Peyer's patch (tissue), 4 donors: ENCODE measurements around the gene TGIF2. TPM values are rescaled to one million over a fixed set of nuclear protein-coding genes. Genes with fewer than 3 reads are reported as not detected.

Experiments
- DNase-seq, 3 donors: peaks; one replicate each; pipeline ENCODE4 v3.0.0-alpha.2; 2017 to 2019
- H3K27ac ChIP-seq, 4 donors: fragments of 200-600 bp; sonication (generic); one replicate each; pipeline ENCODE4 v1.5.1; 2016 to 2019
- H3K27me3 ChIP-seq, 2 donors: fragments of 200-600 bp; sonication (generic); one replicate each; pipeline ENCODE4 v1.5.1; 2019
- H3K36me3 ChIP-seq, 3 donors: fragments of 200-600 bp; sonication (generic); one replicate each; pipeline ENCODE4 v1.5.1; 2016 to 2019
- H3K4me1 ChIP-seq, 4 donors: fragments of 200-600 bp; sonication (generic); one replicate each; pipeline ENCODE4 v1.5.1; 2016 to 2019
- H3K4me3 ChIP-seq, 4 donors: fragments of 200-600 bp; sonication (generic); 1 replicate in 3 of 4; 2 replicates in 1 of 4; pipeline ENCODE4 v1.5.1; 2016 to 2019; ENCODE audit warnings: mild to moderate bottlenecking in 1 of 4
- H3K9me3 ChIP-seq, 4 donors: fragments of 200-600 bp; sonication (generic); one replicate each; pipeline ENCODE4 v1.5.1; 2016 to 2019; ENCODE audit warnings: mild to moderate bottlenecking in 1 of 4
- POLR2A ChIP-seq, 2 donors: fragments of 450-650 bp; IDR thresholded peaks; one replicate each; pipeline ENCODE4 v1.5.1; 2017; ENCODE audit warnings: antibody characterized with exemption in 2 of 2, mild to moderate bottlenecking in 2 of 2, moderate library complexity in 2 of 2
- total RNA-seq, 4 donors: library from RNA; depleted of rRNA; stranded (reverse); fragments of >200 nt; gene quantifications; one replicate each; pipeline ENCODE4 v1.1.0, GENCODE V29; 2016
- TF ChIP-seq, protein P1 (sequence below), 6 experiments: fragments of 450-650 bp in 4 of 6; fragments of 200-600 bp in 2 of 6; sonication (generic) in 1 of 6; IDR thresholded peaks; one replicate each; pipeline ENCODE4 v1.5.1; 2017 to 2019; ENCODE audit warnings: antibody characterized with exemption in 6 of 6, mild to moderate bottlenecking in 3 of 6, moderate library complexity in 1 of 6

Gene TGIF2
- total RNA-seq, 4 donors from 2014 or later, result 2.6 to 8.4 (median 4.5) TPM

DNA sequence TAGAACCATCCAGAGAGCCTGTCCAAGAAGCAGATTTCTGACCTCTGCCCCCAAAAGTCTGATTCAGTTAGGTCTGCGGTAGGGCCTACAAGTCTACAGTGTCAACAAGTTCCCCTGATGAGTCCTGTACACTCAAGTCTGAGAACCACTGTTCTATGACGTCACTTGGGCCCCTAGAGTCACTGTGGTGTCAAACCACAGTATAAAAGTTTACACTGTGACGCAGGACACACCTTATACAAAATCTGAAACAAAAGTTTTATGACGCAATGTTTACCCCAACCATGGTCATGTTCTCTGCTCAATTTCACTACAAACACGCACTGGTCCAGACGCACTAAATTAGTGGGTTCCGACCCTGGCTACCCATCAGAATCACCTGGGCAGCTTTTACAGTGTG is 54.7 kb downstream of the TGIF2 start:
- peaks cover 0 to 7% (median 2%) of the 10 kb centered on the region in 4 donors for H3K4me1 ChIP-seq
- no peaks in the 10 kb centered on the region for H3K36me3 ChIP-seq
- no peak for DNase-seq
- no peak overlapping the region for H3K27ac ChIP-seq
- no peaks in the 10 kb centered on the region for H3K27me3 ChIP-seq
- H3K9me3 ChIP-seq, result no peaks in the 10 kb centered on the region
- H3K4me3 ChIP-seq, result no peak overlapping the region
- TF ChIP-seq POLR2A (IDR thresholded peaks at IDR 0.05), result no peak

DNA sequence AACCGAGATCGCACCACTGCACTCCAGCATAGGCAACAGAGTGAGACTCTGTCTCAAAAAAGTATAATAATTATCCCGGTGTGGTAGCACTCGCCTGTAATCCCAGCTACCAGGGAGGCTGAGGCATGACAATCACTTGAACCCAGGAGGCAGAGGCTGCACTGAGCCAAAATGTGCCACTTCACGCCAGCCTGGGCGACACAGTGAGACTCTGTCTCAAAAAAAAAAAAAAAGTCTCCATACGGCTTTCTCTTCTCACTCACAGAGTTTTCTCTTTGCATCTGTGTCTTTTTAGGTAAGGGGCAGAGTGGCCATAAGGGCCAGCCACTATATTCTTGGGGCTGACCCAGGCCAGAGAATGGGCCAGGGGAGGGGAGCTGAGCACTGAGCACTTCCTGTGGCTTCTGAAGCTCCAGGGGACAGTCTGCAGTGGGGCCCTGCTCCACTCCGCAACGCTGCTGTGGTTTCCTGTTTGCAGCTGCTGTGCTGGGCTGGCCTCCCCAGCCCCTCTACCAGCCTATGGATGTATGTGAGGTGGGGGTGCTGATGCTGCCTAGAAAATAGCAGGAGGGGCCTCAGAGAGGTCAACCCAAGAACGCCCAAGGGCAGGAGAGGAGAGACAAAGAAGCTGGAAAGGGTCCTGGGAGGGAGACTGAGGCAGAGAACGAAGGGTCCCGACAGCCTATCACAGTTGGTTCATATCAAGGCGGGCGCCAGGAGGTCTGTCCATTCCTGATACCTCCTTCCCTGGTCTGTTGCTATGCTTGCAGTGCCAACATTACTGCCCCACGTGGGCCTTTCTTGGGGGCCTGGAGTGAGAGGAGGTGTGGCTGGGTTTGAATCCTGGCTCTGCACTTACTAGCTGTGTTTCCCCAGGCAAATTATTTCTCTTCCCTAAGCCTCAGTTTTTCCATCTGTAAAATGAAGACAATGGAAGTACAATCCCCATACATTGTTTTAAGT is 56.6 kb downstream of the TGIF2 start:
- Histone ChIP-seq H3K36me3 (no peaks in the 10 kb centered on the region), H3K27ac (peak overlapping the region in 3 of 4 donors; percentile 46 to 65 (median 64)), H3K27me3 (no peaks in the 10 kb centered on the region), H3K9me3 (no peaks in the 10 kb centered on the region), H3K4me3 (no peak overlapping the region), H3K4me1 (peaks cover 0 to 7% (median 2%) of the 10 kb centered on the region in 4 donors)
- TF ChIP-seq POLR2A (IDR thresholded peaks at IDR 0.05), result no peak
- TF ChIP-seq, protein P1, sequence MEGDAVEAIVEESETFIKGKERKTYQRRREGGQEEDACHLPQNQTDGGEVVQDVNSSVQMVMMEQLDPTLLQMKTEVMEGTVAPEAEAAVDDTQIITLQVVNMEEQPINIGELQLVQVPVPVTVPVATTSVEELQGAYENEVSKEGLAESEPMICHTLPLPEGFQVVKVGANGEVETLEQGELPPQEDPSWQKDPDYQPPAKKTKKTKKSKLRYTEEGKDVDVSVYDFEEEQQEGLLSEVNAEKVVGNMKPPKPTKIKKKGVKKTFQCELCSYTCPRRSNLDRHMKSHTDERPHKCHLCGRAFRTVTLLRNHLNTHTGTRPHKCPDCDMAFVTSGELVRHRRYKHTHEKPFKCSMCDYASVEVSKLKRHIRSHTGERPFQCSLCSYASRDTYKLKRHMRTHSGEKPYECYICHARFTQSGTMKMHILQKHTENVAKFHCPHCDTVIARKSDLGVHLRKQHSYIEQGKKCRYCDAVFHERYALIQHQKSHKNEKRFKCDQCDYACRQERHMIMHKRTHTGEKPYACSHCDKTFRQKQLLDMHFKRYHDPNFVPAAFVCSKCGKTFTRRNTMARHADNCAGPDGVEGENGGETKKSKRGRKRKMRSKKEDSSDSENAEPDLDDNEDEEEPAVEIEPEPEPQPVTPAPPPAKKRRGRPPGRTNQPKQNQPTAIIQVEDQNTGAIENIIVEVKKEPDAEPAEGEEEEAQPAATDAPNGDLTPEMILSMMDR (IDR thresholded peaks at IDR 0.05), result no peak
- peak in 2 of 3 donors; percentile 66 to 79 for DNase-seq

DNA sequence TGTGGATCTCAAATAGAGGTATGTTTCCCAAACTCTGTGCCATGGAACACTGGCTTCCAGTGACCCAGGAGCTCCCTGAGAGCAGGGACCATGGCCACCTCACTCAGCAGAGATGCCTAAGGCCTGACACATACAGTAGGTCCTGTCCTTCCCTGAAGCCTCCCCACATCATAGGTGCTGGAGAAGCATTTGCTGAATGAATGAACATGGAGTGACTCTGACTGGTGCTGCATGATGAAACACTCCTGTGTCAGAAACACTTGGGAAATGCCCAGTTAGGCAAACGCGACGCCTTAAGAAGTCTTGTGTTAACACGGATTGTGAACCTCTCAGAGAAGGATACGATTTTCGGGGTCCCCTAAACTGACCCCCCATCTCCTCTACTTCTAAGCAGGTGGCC is 58.2 kb downstream of the TGIF2 start:
- Histone ChIP-seq H3K4me1 (peaks cover 0 to 7% (median 2%) of the 10 kb centered on the region in 4 donors), H3K9me3 (no peaks in the 10 kb centered on the region), H3K27me3 (no peaks in the 10 kb centered on the region), H3K4me3 (no peak overlapping the region), H3K36me3 (no peaks in the 10 kb centered on the region), H3K27ac (no peak overlapping the region)
- no peak for DNase-seq
- TF ChIP-seq POLR2A (IDR thresholded peaks at IDR 0.05), result no peak
- TF ChIP-seq, protein P1 (IDR thresholded peaks at IDR 0.05), result no peak

DNA sequence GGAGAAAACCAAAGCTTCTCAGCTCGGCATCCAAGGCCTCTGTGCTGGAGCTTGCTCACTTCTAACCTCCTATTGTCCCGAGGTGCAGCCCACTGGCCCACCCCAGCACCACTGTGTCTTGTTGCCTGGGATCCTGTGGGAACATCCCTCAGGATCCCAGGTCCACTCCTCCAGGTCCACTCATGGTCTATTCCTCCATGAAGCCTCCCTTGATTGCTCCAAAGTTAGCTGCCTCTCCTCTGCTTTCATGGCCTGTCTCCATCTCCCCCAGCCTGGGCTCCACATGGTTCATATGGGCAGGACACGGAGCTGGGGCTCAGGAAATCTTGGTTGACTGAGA is 58.7 kb downstream of the TGIF2 start:
- Histone ChIP-seq H3K27me3 (no peaks in the 10 kb centered on the region), H3K27ac (no peak overlapping the region), H3K36me3 (no peaks in the 10 kb centered on the region), H3K4me3 (no peak overlapping the region), H3K4me1 (peaks cover 0 to 7% (median 2%) of the 10 kb centered on the region in 4 donors), H3K9me3 (no peaks in the 10 kb centered on the region)
- TF ChIP-seq, protein P1 (IDR thresholded peaks at IDR 0.05), result no peak
- no peak for TF ChIP-seq POLR2A (IDR thresholded peaks at IDR 0.05)
- no peak for DNase-seq

DNA sequence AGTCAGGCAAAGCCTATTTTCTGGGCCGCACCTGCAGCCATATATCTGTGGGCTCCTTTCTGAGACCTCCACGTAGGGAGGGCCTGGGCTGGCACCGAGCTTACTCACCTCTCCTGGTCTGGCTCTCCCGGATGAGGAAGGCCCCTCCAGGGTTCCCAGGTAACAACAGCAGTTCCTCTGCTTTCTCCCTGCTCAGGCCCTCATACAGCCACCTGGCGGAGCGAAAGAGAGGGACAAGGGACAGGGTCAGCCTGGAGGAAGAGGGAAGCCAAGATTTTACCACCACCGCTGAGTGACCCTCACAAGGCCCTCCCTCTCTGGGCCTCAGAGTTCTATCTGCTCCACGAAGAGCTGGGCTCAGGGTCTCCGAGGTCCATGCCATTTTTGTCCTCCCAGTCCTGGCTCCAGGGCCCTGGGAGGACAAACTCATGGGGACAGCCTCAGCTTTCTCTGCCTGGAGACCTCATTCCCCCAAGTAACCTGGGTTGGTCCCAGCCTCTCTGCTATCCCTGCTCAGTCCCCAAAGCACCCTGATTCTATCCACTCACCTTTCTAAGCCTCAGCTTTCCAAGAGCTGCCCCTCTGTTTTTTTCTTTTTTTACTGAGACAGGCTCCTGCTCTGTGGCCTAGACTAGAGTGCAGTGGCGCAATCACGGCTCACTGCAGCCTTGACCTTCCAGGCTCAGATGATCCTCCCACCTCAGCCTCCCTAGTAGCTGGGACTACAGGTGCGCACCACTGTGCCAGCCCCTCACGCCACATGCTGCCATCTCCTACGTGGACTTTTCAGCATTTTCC is 59.3 kb downstream of the TGIF2 start:
- no peak for DNase-seq
- Histone ChIP-seq H3K27me3 (no peaks in the 10 kb centered on the region), H3K4me1 (peaks cover 0 to 7% (median 2%) of the 10 kb centered on the region in 4 donors), H3K9me3 (no peaks in the 10 kb centered on the region), H3K36me3 (no peaks in the 10 kb centered on the region), H3K27ac (no peak overlapping the region), H3K4me3 (no peak overlapping the region)
- TF ChIP-seq POLR2A (IDR thresholded peaks at IDR 0.05), result no peak

- no peak for DNase-seq
- Histone ChIP-seq H3K9me3 (no peaks in the 10 kb centered on the region), H3K4me1 (peaks cover 0 to 7% (median 2%) of the 10 kb centered on the region in 4 donors), H3K36me3 (no peaks in the 10 kb centered on the region), H3K27ac (no peak overlapping the region), H3K4me3 (no peak overlapping the region), H3K27me3 (no peaks in the 10 kb centered on the region)
- TF ChIP-seq, protein P1 (IDR thresholded peaks at IDR 0.05), result no peak
- TF ChIP-seq POLR2A (IDR thresholded peaks at IDR 0.05), result no peak
These were observed 59.9 kb downstream of the TGIF2 start for GRCh38 chr20:36633285-36633772.
